Ureter (tissue), 1 donor: ENCODE data around the gene TRPT1. TPM values are rescaled to one million over a fixed set of nuclear protein-coding genes. Genes with fewer than 3 reads are reported as not detected.

Experiments
- DNase-seq: peaks from one replicate; pipeline ENCODE4 v3.0.0-alpha.2; 2020; ENCODE audit warnings: low spot score
- total RNA-seq: library from RNA; stranded (reverse); gene quantifications from one replicate; pipeline ENCODE4 v1.2.4, GENCODE V29; 2023
- donor health status: DM: yes; HTN: yes; CAD: no.

Gene TRPT1
- total RNA-seq, 1 donor from 2014 or later = 49.4 TPM

- DNase-seq = no peak
These were observed 46.9 kb downstream of the TRPT1 start for GRCh38 chr11:64178951-64179639.

GRCh38 chr11:64178203-64178602, 47.8 kb downstream of the TRPT1 start:
- DNase-seq = no peak

- no peak for DNase-seq
These were observed 49.2 kb downstream of the TRPT1 start for GRCh38 chr11:64176751-64177150.

Other genes with a start within 250 kb of the TRPT1 start
- gene OTUB1, start 239.7 kb downstream of the TRPT1 start, total RNA-seq = 75.5 TPM
- gene FLRT1, start 190.3 kb downstream of the TRPT1 start, total RNA-seq = 0.13 TPM
- gene MACROD1, start 60.1 kb downstream of the TRPT1 start, total RNA-seq = 27.3 TPM
- 119 TPM for gene STIP1, start 40.0 kb downstream of the TRPT1 start, total RNA-seq
- gene FERMT3, start 19.5 kb downstream of the TRPT1 start, total RNA-seq = 15.5 TPM
- 82.7 TPM for gene NUDT22, start 88 bp upstream of the TRPT1 start, total RNA-seq
- gene DNAJC4, start 4.4 kb upstream of the TRPT1 start, total RNA-seq = 44.1 TPM
- 51.6 TPM for gene VEGFB, start 8.4 kb upstream of the TRPT1 start, total RNA-seq
- gene FKBP2, start 14.9 kb upstream of the TRPT1 start, total RNA-seq = 55.7 TPM
- 136 TPM for gene PPP1R14B, start 20.8 kb upstream of the TRPT1 start, total RNA-seq
- gene PLCB3, start 25.3 kb upstream of the TRPT1 start, total RNA-seq = 33.5 TPM
- 43.0 TPM for gene BAD, start 58.5 kb upstream of the TRPT1 start, total RNA-seq
- gene GPR137, start 59.7 kb upstream of the TRPT1 start, total RNA-seq = 31.0 TPM
- not detected for gene KCNK4, start 65.1 kb upstream of the TRPT1 start, total RNA-seq
- not detected for gene CATSPERZ, start 74.2 kb upstream of the TRPT1 start, total RNA-seq
- 82.8 TPM for gene ESRRA, start 79.3 kb upstream of the TRPT1 start, total RNA-seq
- 156 TPM for gene TRMT112, start 91.4 kb upstream of the TRPT1 start, total RNA-seq
- 255 TPM for gene PRDX5, start 91.9 kb upstream of the TRPT1 start, total RNA-seq
- 17.1 TPM for gene CCDC88B, start 114.0 kb upstream of the TRPT1 start, total RNA-seq
- gene RPS6KA4, start 133.0 kb upstream of the TRPT1 start, total RNA-seq = 31.3 TPM